CD4-positive, alpha-beta T cell (primary cell): ENCODE measurements around the gene UNC79. TPM values are rescaled to one million over a fixed set of nuclear protein-coding genes. Genes with fewer than 3 reads are reported as not detected.

ENCODE experiments used
- ATAC-seq: fragments of 200-7000 bp; cut with Tn5 transposase; one replicate; pipeline ENCODE4 v1.10.0; 2022; ENCODE audit warnings: mild to moderate bottlenecking; ENCODE audit not compliant: poor library complexity
- CTCF ChIA-PET: fragments of 350-600 bp; sonication (Branson Sonifier 250); formaldehyde crosslinking; loops from one replicate; lab custom pipeline; 2021; ENCODE audit warnings: antibody characterized with exemption, inconsistent platforms; lab: Charles Lee
- POLR2A ChIA-PET: fragments of 350-600 bp; sonication (Branson Sonifier 250); formaldehyde crosslinking; loops from one replicate; lab custom pipeline; 2021; ENCODE audit warnings: antibody characterized with exemption, inconsistent platforms; lab: Charles Lee
- DNase-seq, 14 experiments: peaks; one replicate each; pipeline ENCODE4 v3.0.0-alpha.2; 2013 to 2020; ENCODE audit warnings: mixed read lengths in 2 of 14
- H3K27ac ChIP-seq, 2 donors: one replicate each; pipeline versions ENCODE4 v1.5.1 to v1.7.0; 2013; ENCODE audit warnings: low read length in 2 of 2, low read depth in 1 of 2, mild to moderate bottlenecking in 1 of 2
- H3K27me3 ChIP-seq, 2 experiments: 1 replicate in 1 of 2; 2 replicates in 1 of 2; pipeline versions ENCODE4 v1.6.1 to v1.7.0; 2013; ENCODE audit warnings: low read length in 2 of 2, control low read depth in 1 of 2, mild to moderate bottlenecking in 1 of 2, moderate library complexity in 1 of 2; ENCODE audit not compliant: insufficient read depth in 2 of 2, control insufficient read depth in 1 of 2
- H3K36me3 ChIP-seq: one replicate; pipeline ENCODE4 v1.6.1; 2013; ENCODE audit warnings: low read length, control low read depth; ENCODE audit not compliant: insufficient read depth
- H3K4me1 ChIP-seq: one replicate; pipeline ENCODE4 v1.6.1; 2013; ENCODE audit warnings: low read length, control low read depth; ENCODE audit not compliant: insufficient read depth
- H3K4me3 ChIP-seq: one replicate; pipeline ENCODE4 v1.5.1; 2013; ENCODE audit warnings: mild to moderate bottlenecking, low read length, moderate library complexity
- H3K9me3 ChIP-seq, 2 experiments: 1 replicate in 1 of 2; 2 replicates in 1 of 2; pipeline versions ENCODE4 v1.6.1 to v1.7.0; 2013; ENCODE audit warnings: low read length in 2 of 2, mild to moderate bottlenecking in 2 of 2, control low read depth in 1 of 2, moderate library complexity in 1 of 2; ENCODE audit not compliant: control insufficient read depth in 1 of 2, insufficient read depth in 1 of 2
- H3K27ac Mint-ChIP-seq: one replicate; pipeline ENCODE4 v1.8.0; 2020; ENCODE audit warnings: mixed read lengths
- H3K27me3 Mint-ChIP-seq: one replicate; pipeline ENCODE4 v1.8.0; 2021; ENCODE audit warnings: mixed read lengths
- H3K36me3 Mint-ChIP-seq: one replicate; pipeline ENCODE4 v1.8.0; 2021; ENCODE audit warnings: low read depth, mixed read lengths
- H3K4me1 Mint-ChIP-seq: one replicate; pipeline ENCODE4 v1.8.0; 2021; ENCODE audit warnings: low read depth, mixed read lengths
- H3K4me3 Mint-ChIP-seq: one replicate; pipeline ENCODE4 v1.8.0; 2020; ENCODE audit warnings: mild to moderate bottlenecking, mixed read lengths
- H3K9me3 Mint-ChIP-seq: one replicate; pipeline ENCODE4 v1.8.0; 2020; ENCODE audit warnings: mixed read lengths
- CTCF ChIP-seq: fragments of 200-600 bp; IDR thresholded peaks from one replicate; pipeline ENCODE4 v1.8.0; 2022; ENCODE audit warnings: antibody characterized with exemption, mild to moderate bottlenecking
- intact Hi-C, 2 experiments: fragments of 100-400 bp; cut with DNase I in 1 of 2; cut with micrococcal nuclease in 1 of 2; formaldehyde crosslinking; loops; one replicate each; pipeline versions ENCODE4 v1.15.1 to v1.9.0; 2023 to 2025; cut with DNase I, micrococcal nuclease
- total RNA-seq, 174 experiments: library from RNA in 2 of 174; stranded (reverse) in 2 of 174; gene quantifications; one replicate each; pipeline ENCODE4 v1.2.3 and lab custom pipeline; 2021 to 2026

UNC79 gene
- total RNA-seq, 2 experiments from 2014 or later: not detected

- TF ChIP-seq CTCF: no peak
- no peak for ATAC-seq
- Mint-ChIP-seq H3K9me3 (no peaks in the 10 kb centered on the region), H3K27ac (no peak overlapping the region), H3K4me1 (no peaks in the 10 kb centered on the region), H3K36me3 (no peaks in the 10 kb centered on the region), H3K27me3 (peaks cover 41% of the 10 kb centered on the region), H3K4me3 (no peak overlapping the region)
- CTCF ChIA-PET: no interaction called here
- peaks cover 5 to 6% of the 10 kb centered on the region in 2 experiments for H3K27me3 ChIP-seq
- DNase-seq: no peak
- no peak overlapping the region for H3K4me3 ChIP-seq
- intact Hi-C loops: no loop called here
- no peaks in the 10 kb centered on the region for H3K9me3 ChIP-seq
- no peaks in the 10 kb centered on the region for H3K36me3 ChIP-seq
- POLR2A ChIA-PET: no interaction called here
- no peak overlapping the region for H3K27ac ChIP-seq
- H3K4me1 ChIP-seq: no peaks in the 10 kb centered on the region
Observed at GRCh38 chr14:93510056-93510455, 79.3 kb downstream of the UNC79 start.

- H3K27me3 ChIP-seq: peaks cover 5 to 6% of the 10 kb centered on the region in 2 experiments
- intact Hi-C loops: no loop called here
- DNase-seq (peak in 1 of 14 experiments; percentile 11), ATAC-seq (no peak)
- no peak overlapping the region for H3K27ac Mint-ChIP-seq
- H3K27me3 Mint-ChIP-seq: peaks cover 46% of the 10 kb centered on the region
- no peak overlapping the region for H3K4me3 ChIP-seq
- H3K36me3 ChIP-seq: no peaks in the 10 kb centered on the region
- no peaks in the 10 kb centered on the region for H3K9me3 ChIP-seq
- no peaks in the 10 kb centered on the region for H3K4me1 ChIP-seq
- no peak for TF ChIP-seq CTCF
- no peaks in the 10 kb centered on the region for H3K9me3 Mint-ChIP-seq
- CTCF ChIA-PET: no interaction called here
- no peaks in the 10 kb centered on the region for H3K4me1 Mint-ChIP-seq
- POLR2A ChIA-PET: no interaction called here
- H3K36me3 Mint-ChIP-seq: no peaks in the 10 kb centered on the region
- H3K27ac ChIP-seq: no peak overlapping the region
- no peak overlapping the region for H3K4me3 Mint-ChIP-seq
Observed at GRCh38 chr14:93511001-93511400, 80.3 kb downstream of the UNC79 start.

- Mint-ChIP-seq H3K4me3 (no peak overlapping the region), H3K36me3 (peaks cover 4% of the 10 kb centered on the region), H3K27me3 (peaks cover 14% of the 10 kb centered on the region), H3K27ac (no peak overlapping the region), H3K9me3 (peaks cover 21% of the 10 kb centered on the region), H3K4me1 (no peaks in the 10 kb centered on the region)
- Histone ChIP-seq H3K4me3 (no peak overlapping the region), H3K27ac (no peak overlapping the region), H3K36me3 (no peaks in the 10 kb centered on the region), H3K27me3 (no peaks in the 10 kb centered on the region), H3K4me1 (no peaks in the 10 kb centered on the region), H3K9me3 (peaks cover 0 to 30% of the 10 kb centered on the region in 2 experiments)
- DNase-seq (no peak), ATAC-seq (no peak)
- CTCF ChIA-PET: no interaction called here
- POLR2A ChIA-PET: interaction anchor here (0.7 kb wide), 1 partner anchor 1065 kb away, joined by 3 read pairs; no protein-coding TSS in a partner anchor
- TF ChIP-seq CTCF: no peak
- intact Hi-C loops: no loop called here
Observed at GRCh38 chr14:93520053-93520607, 89.4 kb downstream of the UNC79 start.
